DMS53 (cell line): Measurements from ENCODE around the gene SLC6A7.
"Not testable (repeated sequence)": the region's sequence is repeated elsewhere in the genome, so short reads cannot be mapped to it uniquely, and the experiment has no call there.

ENCODE experiments used
- DNase-seq: peaks from one replicate; lab custom pipeline; 2025; lab: John Stamatoyannopoulos, UW

SLC6A7 gene

GRCh38 chr5:150218693-150219035 lies 28.8 kb downstream of the SLC6A7 start:
- no peak for DNase-seq

DNA sequence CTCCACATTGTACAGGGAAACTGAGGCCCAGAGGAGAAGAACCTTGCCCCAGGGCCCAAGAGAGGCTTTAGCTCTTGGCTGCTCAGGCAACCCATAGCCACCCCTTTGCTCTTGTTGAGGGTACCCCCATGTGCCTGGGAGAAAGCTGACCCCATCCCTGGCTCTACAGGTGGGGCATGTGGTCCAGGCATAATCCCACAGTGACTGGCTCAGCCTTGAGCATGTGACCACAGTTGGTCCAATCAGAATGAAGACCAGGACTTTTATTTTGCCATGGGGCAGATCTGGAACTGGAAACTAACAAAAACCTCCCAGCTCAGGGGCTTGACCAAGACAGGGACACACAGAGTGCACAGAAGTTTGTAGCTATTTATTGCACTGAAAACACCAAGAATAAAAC lies 29.3 kb downstream of the SLC6A7 start:
- no peak for DNase-seq

DNA sequence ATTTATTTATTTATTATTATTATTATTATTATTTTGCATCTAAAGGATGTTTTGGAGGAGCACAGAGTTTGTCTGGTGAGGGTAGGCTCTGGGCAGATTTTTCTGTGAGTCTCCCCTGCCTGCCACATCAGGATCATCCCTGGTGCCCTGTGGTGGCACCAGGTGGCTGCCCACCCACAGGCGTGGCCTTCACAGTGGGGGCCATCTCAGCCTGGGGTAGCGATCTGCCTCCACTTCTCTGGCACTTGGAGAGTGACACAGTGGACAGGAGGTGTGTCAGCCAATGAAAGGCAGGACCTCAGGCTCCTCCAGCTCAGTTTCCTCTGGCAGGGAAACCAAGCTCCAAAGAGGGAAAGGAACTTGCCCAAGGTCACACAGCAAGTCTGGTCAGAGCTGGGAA lies 30.0 kb downstream of the SLC6A7 start:
- DNase-seq, result no peak

DNA sequence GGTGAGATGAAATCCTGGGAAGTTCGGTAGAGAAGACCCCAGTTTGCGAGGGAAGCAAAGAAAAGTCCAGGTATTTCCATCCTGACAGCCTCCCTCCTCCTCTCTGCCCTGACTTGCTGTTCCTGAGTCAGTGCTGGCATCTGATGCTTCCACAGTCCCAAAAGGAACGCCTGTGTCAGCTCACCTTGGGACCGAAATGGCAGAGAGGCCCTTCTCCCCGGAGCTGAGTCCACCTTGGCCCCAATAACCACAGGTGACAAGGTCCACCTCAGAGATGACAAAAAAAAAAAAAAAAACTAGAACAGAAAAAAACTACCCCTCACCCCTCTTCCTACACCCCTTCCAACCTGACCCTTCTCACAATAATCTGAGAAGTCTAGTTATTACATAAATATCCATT lies 31.6 kb downstream of the SLC6A7 start:
- no peak for DNase-seq

DNA sequence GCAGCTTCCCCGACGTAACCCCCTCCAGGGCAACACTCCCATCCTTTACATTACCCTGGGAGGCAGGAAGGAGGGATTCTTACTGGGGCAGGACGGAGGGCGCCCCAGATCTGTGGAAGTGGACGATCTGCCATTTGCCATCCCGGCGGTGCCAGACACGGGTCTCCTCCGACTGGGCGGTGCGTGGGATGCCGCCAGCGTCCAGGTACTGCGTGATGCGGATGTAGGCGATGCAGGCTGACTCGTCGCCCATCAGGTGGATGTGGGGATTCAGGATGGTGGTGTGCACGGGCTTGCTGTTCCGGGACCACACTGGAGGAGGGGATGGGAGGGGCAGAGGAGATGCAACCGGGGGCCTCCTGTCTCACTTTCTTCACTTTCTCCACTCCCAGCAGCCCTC lies 33.0 kb downstream of the SLC6A7 start:
- no peak for DNase-seq

GRCh38 chr5:150223474-150223873 lies 33.6 kb downstream of the SLC6A7 start:
- no peak for DNase-seq

- DNase-seq, result no peak
These were observed 34.7 kb downstream of the SLC6A7 start for GRCh38 chr5:150224483-150225027.

- no peak for DNase-seq
These were observed 37.2 kb downstream of the SLC6A7 start for GRCh38 chr5:150227036-150227435.

- DNase-seq, result no peak
These were observed 37.9 kb downstream of the SLC6A7 start for GRCh38 chr5:150227606-150228273.

DNA sequence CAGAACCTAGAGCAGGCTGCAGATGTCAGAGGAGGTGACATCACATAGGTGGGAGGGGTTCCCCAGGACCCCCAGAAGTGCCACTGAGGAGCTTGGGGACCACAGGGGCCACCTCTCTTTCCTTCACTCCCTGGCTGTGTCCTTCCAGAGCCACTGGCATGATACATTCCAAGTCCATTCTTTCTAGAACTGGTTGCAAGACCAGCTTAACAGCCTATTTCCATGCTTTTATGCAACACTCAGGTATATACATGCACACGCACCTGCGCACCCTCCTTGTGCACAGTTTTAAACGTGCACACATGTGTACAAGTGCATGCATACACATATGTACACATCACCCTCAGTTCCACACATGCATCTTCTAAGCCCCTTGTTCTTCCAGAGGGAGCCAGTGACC lies 39.7 kb downstream of the SLC6A7 start:
- DNase-seq, result no peak

DNA sequence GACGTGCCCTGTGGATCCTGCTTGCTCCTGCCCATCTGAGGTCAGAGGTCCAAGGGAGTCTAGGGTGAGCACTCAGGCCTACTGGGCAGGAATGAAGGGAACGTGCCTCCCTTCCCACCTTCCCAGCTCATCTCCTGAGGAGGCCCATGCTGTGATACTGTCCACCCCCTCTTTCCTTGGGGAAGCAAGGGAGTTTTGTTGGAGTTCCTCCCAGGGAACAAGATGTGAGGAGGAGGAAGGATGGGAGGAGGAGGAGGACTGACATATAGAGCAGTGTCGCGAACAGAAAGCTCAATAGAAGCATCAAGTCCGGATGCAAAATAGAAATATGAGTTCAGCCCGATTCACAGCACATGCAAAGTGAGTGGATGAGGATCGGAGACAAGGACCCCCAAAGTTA lies 41.0 kb downstream of the SLC6A7 start:
- no peak for DNase-seq

- not testable (repeated sequence) for DNase-seq
These were observed 43.8 kb downstream of the SLC6A7 start for GRCh38 chr5:150233706-150234105.

- DNase-seq, result no peak
These were observed 45.0 kb downstream of the SLC6A7 start for GRCh38 chr5:150234576-150235499.

DNA sequence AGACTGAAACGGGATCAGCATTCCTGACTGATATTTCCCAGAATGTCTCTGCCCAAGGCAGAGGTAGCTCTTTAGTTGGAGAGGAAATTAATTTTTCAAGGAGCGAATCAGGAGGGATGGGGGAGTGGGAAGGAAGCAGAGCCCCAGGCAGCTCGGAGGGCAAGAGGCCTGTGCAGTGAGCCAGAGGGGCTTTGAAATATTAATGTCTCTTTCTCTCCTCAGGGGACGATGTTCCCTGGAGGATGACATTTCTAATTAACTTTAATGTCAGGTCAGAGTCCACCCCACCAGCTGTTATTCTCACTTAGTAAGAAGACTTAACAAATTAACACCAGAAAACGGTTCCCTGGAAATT lies 45.6 kb downstream of the SLC6A7 start:
- DNase-seq, result no peak

GRCh38 chr5:150236313-150236712 lies 46.5 kb downstream of the SLC6A7 start:
- no peak for DNase-seq

- no peak for DNase-seq
These were observed 47.3 kb downstream of the SLC6A7 start for GRCh38 chr5:150236981-150237754.

DNA sequence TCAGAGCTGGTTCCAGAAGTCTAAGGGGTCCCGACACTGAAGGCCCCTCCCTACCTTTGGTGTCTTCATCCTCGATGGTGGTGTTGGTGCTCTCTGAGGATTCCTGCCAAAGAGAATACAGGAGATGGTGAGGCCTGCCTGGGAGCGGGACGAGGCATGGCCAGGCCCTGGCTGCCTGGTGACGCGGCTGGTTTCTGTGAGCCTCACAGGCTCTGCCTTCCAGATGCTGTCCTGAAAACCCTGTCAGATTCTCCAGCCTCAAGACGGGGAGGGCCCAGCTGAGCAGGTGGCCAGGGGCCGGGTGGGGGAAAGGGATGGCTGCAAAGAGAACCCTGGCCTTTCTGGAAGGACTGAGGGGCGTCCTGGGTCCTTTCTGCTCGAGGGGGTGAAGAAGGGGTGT lies 48.8 kb downstream of the SLC6A7 start:
- no peak for DNase-seq

DNA sequence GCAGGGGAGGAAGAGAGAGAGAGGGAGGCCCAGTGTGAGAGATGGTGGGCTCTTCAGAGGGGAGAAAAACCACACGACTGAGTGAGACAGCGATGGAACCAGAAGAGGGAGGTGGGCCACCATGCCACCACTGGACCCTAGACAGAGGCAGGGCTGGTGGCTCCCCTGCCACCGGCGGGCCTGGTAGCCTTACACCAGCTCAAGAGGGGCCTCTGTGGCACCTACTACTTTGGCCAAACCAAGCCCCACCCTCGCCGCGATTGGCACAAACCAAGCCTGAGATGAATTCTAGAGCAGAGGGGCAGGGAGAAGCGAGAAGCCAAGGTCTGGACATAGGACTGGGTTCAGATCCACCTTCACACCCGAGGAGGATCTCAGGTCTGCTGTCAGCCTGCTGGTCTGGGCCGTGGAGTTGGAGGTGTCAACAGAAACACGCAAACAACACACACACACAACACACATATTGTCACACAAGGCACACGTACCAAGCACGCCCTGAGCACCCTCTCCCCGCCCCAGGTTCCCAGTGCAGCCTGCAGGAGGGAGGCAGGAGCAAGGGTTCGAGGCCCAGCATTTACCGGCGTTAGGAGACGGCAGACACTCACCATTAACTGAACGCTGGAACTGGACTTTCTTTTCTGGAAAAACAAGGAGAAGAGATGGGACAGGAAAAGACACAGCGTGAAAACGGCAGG lies 49.4 kb downstream of the SLC6A7 start:
- DNase-seq, result no peak

GRCh38 chr5:150239794-150240122 lies 49.9 kb downstream of the SLC6A7 start:
- no peak for DNase-seq

GRCh38 chr5:150241298-150242160 lies 51.7 kb downstream of the SLC6A7 start:
- DNase-seq, result no peak

DNA sequence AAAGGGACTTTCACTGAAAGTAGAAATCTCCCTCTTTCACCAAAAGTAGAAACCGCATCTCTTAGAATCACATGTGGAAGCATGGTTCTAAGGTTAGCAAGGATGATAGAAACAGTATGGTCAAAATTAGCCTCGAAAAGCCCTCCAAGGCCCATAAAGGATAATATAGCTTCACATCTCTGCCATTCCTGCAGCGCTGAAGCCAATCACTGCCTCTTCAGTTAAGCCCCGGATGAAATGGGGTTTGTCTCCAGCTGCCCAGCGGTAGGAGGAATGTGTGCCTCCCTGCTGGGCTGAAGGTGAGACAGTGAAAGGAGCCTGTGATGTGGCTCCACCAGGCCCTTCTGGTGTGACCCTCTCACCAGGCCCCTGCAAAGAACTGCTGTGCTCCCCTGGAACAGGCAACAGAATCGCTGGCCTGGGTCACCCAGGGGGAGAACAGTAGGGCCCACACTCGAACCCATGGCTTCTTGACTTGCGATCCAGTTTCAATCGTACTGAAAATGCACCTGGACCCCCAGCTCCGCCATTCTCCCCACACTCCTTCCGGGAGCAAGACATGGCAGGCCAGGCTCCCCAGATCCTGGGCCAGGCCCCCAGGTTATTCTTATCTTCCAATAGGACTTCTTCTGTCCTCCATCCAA lies 52.5 kb downstream of the SLC6A7 start:
- DNase-seq, result no peak
